Epidermal melanocyte (primary cell): ENCODE measurements around the gene STX16.
"Not testable (repeated sequence)": the region's sequence is repeated elsewhere in the genome, so short reads cannot be mapped to it uniquely, and the experiment has no call there.

Source experiments
- DNase-seq: peaks from one replicate; pipeline ENCODE4 v3.0.0; 2011; ENCODE audit warnings: low spot score; ENCODE audit not compliant: insufficient read length

STX16 gene

DNA sequence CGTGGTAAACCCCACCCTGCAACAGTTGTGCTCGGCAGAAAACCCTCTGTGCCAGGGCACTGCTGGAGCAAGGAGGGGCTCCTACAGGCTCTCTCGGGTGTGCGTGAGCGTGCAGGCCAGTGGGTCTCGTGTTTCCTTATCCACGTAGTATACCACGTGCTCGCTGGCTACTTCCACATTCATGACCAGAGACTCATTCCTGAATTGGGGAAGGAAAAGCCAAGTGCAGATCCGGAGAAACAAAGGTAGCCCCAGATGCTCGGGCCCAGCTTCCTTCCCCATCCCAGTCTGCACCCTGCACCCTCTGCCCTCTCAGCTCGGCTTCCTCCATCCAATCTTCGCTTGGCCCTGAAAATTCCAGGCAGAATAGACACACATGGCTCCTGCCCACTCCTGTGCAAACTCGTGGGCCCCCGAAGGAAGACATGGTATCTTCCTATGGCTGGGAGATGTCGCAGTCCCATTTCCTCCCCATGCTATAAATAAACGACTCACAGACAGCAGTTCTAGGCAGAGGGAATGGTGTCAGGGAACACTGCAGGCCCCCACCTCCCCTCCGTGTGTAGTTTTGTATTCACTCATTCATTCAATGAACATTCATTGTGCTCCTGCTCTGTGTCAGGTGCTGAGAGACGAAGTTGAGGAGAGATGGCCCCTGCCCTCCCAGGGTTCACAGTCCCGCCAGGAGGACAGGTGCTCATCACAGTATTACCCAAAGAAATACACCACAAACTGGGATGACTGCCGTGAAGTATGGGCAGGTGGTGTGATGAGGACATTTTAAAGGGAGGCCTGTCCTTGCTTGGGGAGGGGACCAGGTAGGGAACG is 71.1 kb downstream of the STX16 start:
- no peak for DNase-seq

DNA sequence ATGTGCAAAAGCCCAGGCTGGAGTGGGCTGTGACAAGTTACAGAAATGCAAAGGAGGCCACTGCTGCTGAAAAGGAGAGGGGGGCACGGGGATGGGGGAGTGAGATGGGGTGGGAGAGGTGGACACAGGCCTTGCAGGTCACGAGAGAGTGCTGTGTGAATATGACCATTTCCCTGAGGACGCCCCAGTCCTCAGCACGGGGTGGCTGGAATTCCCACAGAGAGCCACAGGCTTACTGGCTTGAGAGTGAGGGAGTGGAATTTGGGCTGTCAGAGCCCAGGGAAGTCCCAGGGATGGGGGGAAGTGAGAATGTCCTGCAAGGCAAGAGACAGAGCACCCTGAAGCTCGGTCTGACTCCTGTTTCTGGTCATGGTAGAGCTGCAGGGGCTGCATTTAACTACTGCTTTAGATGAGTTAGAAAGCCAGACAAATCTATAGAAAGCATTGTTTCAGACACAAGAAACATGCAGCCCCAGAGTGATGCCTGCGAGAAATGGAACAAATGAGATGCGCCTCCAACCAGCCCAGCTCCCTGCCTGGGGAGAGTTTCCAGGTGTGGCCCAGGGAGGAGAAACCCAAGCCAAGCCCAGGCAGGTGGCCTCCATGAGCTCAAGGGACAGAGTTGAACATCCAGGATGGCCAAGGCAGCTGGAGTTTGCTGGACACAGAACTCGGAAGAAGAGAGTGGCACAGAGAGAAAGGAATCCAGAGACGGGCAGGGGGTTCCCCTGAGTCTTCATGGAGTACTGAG is 72.0 kb downstream of the STX16 start:
- no peak for DNase-seq

DNA sequence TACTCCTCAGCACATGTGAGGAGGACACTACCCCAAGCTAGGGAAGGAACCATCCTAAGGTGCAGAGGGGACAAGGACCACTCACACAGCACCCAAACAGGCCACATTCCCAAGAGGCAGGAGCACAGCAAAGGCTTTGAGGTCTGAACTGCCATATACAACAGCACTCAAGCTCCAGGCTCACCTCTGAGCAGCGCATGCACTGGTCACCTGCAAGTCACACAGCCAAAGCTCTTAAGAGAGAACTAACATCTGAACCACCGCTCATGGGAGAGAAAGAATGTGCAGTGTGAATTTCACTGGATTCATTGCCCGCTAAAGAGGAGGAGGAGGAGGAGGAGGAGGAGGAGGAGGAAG is 72.5 kb downstream of the STX16 start:
- DNase-seq = no peak

DNA sequence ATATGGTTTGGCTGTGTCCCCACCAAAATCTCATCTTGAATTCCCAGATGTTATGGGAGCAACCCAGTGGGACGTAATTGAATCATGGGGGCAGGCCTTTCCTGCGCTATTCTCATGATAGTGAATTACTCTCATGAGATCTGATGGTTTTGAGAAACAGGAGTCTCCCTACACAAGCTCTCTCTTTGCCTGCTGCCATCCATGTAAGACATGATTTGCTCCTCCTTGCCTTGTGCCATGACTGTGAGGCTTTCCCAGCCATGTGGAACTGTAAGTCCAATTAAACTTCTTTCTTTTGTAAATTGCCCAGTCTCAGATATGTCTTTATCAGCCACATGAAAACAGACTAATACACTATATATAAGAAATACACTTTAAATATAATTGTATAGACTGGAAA is 75.1 kb downstream of the STX16 start:
- DNase-seq = not testable (repeated sequence)
